GM21717 (cell line): ENCODE data around the gene SMAD7.

Experiments used
- ATAC-seq: cut with Tn5 transposase; IDR thresholded peaks from one replicate; pipeline ENCODE4 v1.9.1; 2021; ENCODE audit warnings: mild to moderate bottlenecking, moderate library complexity; ENCODE audit not compliant: unreplicated experiment

The SMAD7 gene

DNA sequence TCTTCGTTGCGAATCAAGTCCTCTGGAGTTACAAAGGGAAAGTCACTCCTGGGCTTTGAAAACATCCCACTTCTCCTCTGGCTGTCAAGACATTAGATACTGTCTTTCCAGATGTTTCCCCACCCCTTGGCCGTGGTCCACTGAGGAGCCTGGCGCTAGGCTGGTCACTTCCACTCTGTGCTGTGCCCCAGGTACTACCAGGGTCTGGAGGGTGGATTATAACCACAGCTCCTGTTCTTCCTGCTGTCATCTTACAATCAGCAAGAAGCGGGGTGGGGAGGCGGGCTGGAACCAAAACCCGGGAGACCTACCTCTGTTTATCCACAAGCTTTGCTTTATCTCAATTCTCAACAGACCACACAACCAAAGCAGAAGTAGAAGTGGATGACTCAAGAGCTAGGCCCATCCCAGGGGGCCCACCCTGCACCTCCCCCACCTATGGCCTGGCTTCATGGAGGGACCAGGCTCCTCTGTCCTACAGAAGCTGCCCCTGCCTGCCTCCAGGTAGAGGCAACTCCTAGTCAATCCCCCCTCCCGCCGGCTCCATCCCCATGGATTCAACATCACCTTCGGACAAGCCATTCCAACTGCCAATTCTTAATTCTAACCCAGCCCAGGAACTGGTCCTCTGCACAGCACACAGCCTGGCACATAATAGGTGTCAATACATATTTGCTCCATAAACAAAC is 17.8 kb downstream of the SMAD7 start:
- no peak for ATAC-seq

DNA sequence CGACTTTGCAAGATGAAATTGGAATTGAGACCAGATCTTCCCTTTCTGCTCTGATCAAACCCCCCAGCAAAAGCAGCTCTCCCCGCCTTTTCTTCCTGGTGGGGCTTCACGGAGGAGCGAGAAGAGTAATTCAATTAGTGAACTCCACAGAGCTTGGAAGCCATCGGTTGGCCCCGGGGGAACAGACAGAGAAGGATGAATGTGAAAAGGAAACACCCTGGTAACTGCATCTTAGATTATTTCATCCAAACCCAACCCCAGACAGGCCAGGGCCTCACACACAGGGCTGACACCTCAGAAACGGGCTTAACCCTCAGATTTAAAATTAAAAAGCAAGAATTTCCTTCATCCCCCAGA is 18.3 kb downstream of the SMAD7 start:
- ATAC-seq = no peak

GRCh38 chr18:48931680-48932461 is 18.9 kb downstream of the SMAD7 start:
- ATAC-seq = peak; percentile 27

DNA sequence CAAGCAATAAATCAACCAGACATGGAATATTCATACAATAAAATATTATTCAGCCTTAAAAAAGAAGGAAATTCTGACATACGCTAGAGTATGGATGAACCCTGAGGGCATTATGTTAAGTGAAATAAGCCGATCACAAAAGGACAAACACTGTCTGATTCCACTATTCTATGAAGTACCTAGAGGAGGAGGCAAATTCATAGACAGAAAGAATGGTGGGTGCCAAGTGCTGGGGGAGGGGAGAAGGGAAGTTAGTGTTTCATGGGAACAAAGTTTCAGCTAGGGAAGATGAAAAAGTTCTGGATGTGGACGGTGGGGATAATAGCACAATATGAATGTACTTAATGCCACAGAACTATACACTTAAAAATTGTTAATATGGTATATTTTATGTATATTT is 19.8 kb downstream of the SMAD7 start:
- no peak for ATAC-seq

- ATAC-seq = no peak
Measured at GRCh38 chr18:48929941-48930713, 20.6 kb downstream of the SMAD7 start.

- ATAC-seq = peak; percentile 7
Measured at GRCh38 chr18:48929212-48929612, 21.6 kb downstream of the SMAD7 start.

DNA sequence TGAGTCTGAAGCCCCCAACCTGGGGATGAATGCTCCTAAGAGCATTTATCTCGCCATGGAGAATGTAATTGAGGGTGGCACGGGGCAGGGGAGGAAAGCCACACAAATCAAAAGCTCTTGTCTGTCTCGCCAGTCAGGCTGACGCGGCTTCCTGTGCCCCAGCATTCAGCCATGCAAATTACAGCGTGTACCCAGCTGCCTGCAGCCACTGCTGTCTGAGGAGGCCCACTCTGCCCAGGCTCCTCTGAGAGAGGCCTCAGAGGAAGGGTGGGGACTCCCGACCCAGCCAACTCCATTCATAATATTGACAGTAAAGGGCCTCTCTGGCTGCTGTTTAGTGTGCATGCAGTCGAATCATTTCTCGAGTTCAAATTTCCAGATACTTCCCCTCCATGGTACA is 22.0 kb downstream of the SMAD7 start:
- peak; percentile 79 for ATAC-seq

- ATAC-seq = no peak
Measured at GRCh38 chr18:48927286-48928080, 23.3 kb downstream of the SMAD7 start.

- ATAC-seq = no peak
Measured at GRCh38 chr18:48926420-48926857, 24.3 kb downstream of the SMAD7 start.

GRCh38 chr18:48925491-48925780 is 25.3 kb downstream of the SMAD7 start:
- no peak for ATAC-seq

- no peak for ATAC-seq
Measured at GRCh38 chr18:48924630-48925490, 25.9 kb downstream of the SMAD7 start.

- ATAC-seq = no peak
Measured at GRCh38 chr18:48923746-48924629, 26.8 kb downstream of the SMAD7 start.

- no peak for ATAC-seq
Measured at GRCh38 chr18:48922801-48923730, 27.7 kb downstream of the SMAD7 start.

- ATAC-seq = no peak
Measured at GRCh38 chr18:48922226-48922800, 28.5 kb downstream of the SMAD7 start.

- ATAC-seq = no peak
Measured at GRCh38 chr18:48921305-48922225, 29.2 kb downstream of the SMAD7 start.

DNA sequence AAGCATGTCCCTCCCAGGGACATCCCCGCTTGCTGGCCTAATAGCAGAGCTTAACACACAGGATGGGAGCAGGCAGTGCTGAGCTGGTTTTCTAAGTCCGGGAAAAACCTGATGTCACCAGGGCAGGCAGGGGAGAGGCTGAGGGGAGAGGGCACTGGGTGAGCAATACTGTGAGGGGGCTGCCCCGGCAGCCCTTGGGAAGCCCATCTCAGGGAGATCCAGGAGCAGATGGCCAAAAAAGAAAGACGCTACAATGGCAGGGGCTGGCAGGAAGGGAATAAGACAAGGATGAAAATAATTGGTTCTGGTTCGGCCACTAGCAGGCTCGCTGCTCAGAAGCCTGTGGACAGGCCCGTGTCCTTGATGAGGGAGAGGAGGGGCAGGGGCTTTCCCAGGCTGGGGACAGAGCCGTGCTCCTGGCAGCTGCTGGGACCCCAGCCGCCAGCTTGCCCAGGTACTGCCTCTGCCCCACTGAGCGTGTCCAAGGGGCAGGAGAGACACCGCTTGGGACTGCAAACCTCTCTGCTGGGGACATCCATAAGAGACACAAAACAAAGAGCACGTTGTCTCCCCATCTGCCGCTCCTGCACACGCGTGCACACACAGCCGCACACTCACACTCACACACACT is 30.2 kb downstream of the SMAD7 start:
- ATAC-seq = no peak
